Measurements from ENCODE around the gene TOX2.

TOX2 gene

DNA sequence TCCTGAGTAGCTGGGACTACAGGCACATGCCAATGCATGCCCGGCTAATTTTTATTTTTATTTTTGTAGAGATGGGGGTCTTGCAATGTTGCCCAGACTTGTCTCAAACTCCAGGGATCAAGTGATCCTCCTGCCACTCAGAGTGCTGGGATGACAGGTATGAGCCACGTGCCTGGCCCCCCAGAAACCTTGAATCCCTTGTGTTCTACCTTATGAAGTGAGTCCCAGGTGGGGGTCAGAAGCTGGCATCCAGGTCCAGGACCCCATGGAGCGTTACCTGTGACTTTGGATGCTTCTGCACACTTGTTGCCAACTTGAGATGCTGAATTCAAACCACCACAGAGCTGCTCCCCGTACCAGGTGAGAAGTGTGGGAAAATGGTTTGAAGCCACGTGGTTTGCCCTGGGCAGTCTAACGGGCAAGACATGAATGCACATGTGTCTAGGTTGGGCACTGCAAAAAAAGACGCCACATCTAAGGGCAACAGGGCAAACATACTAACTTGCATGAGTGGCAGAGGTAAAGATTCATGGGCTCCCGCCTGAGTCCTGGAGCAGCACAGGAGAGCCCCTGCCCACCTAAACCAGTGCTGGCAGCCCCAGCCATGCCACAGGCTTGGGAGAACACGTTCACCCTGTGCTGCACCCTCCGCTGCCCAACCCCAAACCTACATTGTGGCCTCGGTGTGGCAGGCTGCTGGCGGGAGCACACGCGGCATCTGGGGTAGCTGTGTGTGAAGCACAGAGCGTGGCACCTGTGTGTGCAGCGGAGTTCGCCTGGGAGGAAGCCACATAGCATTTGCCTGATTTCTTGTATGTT, 171.2 kb downstream of the TOX2 start:
- DNase-seq = no peak

DNA sequence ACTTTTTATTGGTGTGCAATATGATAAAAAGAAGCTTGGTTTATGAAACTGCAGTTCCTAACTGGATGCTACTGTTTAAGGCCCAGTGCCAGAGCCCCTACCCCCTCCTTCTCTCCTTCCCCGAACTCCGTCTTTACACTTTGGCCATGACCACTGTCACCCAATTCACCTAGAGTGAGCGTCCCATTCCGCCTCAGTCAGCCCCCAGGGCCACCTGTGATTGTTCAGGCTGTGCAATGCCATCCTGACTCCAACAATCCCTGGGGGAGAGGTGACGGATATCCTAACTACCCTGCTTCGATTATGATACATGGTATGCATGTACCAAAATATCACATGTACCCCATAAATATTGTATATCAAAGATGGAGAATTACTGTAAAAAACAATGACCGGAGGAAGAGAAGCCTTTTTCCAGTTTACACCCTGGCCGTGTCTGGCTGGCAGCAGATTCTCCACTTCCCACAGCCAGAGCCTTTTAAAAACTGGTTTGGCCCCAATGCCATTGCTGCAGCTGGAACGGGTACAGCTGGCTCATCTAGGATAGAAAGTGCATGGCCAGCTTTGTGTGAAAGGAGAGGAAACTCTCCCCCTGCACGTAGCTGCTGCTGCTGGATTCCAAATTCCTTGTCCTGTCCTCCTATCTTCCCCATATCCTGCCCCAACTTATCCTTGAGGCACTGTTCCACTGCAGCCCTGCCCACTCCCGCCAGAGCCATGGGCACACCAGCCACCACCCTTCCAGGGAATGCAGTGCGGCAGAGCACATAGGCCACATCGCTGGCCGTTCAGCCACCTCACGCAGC, 172.6 kb downstream of the TOX2 start:
- no peak for DNase-seq

DNA sequence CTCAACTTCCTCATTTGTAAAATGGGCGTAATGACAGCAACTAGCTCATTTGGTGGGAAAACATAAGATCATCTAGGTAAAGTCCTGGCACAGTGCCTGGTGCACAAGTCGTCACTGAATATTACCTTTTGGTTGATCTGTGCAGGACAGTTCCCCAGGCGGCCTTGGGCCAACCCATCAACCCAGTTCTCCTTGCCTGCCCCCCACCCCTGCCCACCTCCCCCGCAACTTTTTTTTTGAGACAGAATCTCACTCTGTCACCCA, 173.1 kb downstream of the TOX2 start:
- no peak for DNase-seq

DNA sequence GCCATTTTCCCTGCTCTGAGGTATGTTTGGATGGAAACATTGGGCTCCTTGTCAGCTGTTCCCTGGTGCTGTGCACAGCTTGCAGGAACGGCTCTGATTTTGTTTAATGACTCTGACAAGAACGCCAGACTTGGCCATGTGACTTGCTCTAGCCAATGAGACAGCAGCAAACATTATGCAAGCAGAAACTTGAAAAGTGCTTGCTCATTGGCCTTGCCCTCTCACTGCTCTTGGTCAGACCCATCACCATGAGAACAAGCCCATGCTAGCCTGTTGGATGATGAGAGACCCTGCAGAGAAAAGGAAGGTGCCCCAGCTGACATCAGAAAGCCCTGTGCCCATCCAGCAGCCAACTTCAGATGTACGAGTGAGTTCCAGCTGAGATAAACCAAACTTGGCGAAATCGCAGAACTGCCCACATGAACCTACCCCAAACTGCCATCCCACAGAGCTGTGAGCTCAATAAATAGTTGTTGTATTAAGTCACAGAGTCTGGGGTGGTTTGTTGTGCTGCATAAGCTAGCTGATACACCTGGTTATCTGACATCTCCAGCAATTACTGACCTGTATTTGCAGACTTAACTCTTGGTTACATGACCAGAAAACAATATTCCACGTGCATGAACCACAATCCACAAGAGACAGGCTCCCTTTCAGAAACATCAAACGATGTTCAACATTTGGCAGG, 175.5 kb downstream of the TOX2 start:
- peak; percentile 25 for DNase-seq

DNA sequence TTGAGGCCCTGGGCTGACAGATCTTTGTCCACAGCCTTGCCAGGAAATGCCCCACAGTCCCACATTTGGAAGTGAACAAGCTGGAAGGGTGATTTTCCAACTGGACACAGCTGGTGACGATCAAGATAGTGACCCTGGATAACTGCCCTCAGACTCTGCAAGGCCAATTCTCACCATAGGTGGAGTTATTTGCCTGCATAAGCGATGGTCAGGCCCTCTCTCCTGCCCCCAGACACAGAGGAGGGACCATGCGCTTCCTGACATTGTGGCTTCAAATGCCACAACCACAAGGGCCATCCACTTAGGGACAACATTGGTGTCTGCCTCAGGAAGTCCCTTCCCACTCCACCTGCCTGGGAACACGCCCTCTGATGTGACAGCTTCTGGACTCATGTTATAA, 176.4 kb downstream of the TOX2 start:
- DNase-seq = no peak

DNA sequence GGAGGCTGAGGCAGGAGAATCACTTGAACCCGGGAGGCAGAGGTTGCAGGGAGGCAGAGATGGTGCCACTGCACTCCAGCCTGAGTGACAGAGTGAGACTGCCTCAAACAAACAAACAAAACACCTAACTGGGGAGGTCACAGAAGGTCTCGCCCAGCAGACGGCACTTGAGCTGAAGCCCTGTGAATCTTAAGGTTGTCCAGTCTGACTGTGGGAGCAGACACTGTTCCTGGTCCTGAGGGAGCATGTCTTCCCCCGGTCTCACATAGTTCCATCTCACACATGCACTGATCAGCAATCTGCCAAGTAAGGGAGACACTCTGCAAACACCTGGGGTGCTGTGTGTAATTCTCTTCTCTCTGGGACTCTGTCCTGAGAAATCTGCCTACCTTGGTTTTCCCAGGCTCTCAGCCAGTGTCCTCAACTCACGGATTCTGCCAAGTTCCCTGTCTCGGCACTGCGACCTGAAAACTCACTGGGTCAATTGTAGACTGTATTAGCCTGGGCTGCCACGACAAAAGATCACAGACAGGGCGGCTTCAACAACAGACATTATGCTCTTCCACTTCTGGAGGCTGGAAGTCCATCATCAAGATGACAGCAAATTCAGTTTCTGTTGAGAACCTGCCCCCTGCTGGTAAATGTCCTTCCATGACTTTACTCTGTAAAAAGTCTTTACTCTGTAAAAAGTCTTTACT, 178.0 kb downstream of the TOX2 start:
- DNase-seq = no peak

DNA sequence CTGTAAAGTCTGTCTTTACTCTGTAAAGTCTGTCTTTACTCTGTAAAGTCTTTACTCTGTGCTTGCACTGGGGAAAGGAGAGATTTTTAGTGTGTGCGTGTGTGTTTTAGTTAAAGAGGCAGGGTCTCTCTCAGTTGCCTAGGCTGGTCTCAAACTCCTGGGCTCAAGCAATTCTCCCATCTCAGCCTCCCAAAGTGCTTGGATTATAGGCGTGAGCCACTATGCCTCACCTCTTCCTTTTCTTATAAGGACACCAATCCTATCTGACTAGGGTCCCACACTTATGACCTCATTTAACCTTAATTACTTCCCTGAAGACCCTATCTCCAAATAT, 178.6 kb downstream of the TOX2 start:
- DNase-seq = no peak

DNA sequence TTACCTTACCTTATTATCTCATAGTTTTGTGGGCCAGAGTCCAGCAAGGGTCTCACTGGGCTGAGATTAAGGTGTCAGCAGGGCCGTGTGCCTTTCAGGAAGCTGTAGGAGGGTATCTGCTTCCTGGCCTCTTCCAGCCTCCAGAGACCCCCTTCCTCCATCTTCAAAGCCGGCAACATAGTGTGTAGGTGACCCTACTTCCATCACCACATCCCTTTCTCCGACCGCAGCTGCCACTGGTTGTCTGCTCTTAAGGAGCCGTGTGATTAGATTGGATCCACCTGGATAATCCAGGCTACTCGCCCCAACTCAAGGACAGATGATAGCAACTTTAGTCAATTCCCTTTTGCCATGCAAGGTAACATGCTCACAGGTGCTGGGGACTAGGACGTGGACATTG, 181.2 kb downstream of the TOX2 start:
- no peak for DNase-seq

DNA sequence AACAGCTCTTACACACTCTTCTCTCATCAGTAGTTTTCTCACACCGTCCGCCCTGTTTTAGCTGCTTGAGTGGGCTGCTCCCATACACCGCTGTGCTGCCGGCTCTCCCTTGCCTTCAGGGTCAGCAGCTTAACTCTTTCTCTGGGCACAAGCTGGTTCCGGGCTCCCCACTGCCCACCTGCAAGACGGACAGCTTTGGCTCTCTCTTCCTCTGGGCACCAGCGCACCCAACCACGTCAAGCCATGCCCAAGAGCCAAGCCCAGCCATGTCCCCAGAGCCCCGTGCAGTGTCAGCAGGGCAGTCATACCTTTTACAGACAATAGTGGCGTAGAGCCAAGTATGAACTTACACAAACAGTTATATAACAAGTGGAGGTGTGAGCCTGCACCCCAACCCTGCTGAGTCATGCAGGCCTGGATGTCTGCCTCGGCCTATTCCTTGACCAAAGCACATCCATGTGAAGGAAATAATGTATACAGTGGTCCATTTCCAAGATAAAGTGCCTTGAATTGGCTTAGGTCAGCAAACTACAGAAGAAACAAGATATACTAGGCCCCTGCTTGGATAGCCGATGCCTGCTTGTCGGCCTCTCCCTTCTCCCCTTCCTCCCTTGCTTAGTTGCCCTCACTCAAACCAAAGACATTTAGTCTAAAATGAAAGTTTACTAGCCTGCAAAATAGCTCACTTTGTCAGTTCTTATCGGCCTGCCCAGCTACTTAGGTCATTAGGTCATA, 183.0 kb downstream of the TOX2 start:
- DNase-seq = no peak

DNA sequence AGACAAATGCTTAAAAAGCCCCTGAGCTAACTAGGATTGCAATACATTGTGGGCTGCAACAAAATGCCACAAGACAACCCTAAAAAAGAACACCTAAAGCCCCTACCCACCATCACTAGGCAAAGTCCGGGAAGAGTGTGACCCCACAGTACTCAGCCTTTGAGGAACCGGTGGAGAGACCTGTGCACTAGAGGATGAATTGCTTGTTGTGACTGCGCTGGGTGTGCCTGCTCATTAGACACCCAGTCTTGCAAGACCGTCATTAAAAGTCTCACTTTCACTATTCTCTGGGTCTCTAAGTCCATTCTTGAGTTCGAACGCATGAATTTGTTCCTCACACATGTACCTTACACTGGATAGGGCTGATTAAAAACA, 183.6 kb downstream of the TOX2 start:
- DNase-seq = no peak

DNA sequence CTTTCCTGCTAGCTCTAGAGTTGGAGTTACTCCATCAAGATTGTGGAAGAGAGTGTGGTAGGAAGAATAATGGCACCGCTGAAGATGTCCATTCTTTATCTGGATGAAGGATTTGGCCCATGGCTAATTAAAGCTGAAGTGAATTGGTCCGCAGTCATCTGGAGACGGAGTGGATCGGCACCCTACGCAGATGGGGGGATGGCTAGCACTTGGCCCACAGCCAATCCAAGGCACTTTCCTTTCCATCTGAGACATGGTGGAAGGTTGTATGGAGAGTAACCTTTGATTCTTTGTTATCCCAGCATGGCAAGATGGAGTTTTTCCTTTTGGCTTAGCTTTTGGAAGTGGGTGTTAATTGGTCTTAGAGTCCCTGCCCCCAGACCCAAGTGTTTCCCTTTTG, 184.0 kb downstream of the TOX2 start:
- DNase-seq = no peak

DNA sequence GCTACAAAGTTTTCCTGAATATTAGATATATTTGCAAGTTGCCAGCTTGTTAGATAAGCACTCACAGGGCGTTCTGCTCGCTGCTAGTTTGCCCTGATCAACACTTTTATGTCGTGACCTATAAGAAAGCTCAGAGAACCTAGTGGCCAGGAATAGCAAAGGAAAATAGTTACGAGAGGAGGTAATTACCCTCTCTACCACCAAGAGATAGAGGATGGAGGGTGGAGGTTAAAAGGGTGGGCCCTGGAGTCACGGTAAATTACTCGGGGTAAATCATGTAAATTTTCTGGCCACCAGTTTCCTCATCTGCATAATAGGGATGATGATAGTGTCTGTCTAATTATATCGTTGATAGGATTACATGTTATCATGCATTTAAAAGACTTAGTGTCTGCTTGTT, 185.2 kb downstream of the TOX2 start:
- no peak for DNase-seq

DNA sequence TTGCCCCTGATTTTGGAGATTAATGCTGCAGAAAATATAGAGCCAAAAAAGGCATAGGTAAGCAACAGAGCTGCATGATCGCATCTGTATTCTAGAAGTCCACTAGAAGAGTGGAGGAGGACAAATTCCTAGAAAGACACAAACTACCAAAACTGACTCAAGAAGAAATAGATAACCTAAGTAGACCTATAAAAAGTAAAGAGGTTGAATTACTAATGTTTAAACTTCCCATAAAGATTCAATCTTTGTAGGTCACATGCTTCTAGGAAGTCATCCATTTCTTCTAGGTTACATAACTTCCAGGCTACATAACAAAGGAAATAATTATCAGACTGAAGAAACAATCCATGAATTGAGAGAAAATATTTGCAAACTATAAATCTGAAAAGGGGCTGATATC, 187.9 kb downstream of the TOX2 start:
- no peak for DNase-seq

DNA sequence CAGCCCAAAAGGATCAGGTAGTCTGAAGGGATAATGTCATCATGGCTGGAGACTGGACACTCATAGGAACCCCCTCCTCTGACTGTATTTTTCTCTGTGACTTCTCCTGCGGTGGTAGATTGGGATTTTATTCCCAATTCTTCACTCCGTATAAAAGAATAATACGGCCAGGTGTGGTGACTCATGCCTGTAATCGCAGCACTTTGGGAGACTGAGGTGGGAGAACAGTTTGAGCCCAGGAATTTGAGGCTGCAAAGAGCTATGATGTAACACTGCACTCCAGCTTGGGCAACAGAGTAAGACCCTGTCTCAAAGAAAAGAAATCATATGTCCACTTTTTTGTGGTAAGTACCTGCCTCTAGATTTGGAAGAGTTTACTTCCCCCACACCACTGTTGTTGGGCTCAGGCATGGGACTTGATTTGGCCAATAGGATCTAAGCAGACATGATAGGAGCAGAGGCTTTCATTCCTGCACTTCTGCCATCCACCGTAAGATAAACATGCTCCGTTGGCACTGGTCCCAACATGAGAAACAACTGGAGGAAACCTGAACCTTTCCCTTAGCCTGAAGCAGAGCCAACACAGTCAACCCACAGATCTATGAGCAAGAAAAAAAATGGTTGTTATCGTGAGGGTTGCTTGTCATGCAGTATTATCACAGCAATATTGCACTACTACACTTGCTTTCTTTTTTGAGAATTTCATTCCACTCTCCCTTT, 190.3 kb downstream of the TOX2 start:
- DNase-seq = no peak

DNA sequence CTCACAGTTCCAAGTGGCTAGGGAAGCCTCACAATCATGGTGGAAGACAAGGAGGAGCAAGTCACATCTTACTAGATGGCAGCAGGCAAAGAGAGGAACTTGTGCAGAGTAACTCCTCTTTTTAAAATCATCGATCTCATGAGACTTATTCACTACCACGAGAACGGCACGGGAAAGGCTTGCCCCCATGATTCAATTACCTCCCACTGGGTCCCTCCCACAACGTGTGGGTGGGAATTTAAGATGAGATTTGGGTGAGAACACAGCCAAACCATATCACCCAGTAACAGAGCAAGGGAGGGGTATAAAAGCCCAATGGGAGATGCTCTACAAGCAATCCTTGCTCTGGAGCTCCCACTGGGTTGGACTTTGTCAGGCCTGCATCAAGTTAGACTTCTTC, 192.0 kb downstream of the TOX2 start:
- DNase-seq = no peak

DNA sequence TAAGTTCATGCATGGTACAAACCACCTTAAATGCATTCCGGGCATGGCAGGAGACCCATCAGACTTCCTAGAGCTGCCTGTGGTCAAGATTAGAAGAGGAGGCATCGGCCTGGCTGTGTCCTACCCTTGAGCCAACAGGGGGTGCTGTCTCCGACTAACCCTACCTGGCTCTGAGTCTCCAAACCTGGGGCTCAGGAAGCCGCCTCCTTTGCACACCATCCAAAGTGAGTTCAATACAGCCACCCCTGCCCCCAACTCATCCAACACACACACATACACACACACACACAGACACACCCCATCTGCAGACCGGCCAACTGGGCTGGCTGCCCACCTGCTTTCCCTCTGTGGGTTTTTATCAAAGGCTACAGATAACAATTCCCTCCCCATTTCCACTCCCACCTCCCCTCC, 195.3 kb downstream of the TOX2 start:
- DNase-seq = no peak

DNA sequence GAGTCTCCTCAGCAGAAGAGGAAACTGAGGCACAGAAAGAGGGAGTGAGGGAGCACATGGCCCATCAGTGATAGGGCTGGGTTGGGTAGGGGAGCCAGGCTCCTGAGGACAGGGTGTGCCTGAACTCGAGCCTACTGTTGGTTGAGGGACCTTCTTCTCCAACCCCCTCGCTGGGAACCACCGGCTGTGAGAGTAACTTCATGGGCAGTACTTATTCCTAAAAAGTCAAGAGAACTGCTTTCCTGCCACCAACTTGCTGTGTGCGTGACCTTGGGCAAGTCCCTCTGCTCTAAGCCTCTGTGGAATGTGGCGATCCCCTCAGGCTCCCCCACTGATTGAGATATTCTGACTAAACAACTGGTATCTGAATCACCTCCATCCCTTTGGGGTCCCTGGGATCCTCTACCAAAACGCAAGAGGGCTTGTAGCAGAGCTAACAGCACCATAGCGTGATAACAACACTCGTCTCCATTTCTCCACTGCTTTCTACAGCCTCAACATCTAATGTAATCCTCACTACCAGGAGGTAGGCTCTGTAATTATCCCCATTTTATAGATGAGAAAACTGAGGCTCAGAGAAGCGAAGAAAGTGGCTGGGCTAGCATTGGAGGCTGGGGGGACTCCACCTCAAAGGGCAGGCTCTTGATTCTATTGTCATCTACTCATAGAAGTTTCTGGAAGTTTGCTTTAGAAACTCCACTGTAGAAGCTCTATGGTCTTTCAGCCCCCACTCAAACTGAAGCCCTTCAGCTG, 196.3 kb downstream of the TOX2 start:
- no peak for DNase-seq

DNA sequence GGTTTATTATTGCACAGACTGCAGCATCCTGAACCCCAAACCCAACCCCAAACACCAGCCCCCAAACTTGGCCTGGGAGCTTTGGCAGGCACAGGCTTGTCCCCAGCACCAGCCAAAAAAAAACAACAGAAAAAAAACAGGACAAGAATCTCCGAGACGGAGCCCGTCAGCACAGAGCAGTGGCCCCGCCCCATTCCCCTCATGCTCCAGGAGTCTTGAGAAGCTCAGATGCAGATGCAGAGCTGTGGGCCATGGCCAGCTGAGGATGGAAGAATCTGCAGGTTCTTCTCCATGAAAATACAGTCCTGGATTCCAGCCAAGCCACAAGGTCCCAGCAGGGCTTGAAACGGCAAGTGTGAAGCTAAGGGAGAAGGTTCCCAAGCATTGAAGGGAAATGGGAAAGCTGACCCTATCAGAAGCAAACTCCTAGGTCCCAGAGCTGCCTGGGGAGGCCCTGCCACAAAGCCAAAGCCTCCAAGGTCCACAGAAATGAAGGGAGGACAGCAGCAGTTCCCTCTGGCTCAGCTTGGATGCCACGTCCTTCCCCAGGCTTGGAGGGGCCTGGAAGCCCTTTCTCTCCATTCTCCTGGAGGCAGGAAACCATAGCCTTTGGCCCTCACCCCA, 197.2 kb downstream of the TOX2 start:
- no peak for DNase-seq

DNA sequence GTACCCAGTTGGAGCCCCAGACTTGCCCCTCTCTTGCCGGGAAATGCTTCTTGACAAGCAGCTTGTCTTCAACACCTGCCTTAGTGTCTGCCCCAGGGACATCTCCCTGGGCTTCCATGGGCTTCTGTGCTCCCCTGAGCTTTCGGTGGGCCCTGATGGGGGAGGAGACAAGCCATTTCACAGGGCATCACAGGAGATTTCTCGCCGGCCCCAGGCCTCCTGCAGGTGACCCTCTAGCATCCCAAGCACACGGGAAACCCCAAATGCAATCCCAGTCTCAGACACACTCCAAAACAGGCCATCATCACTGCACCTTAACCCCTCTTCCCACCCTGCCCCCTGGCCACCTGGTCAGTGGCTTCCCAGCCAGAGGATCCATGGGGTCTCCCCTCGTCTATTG, 197.8 kb downstream of the TOX2 start:
- no peak for DNase-seq

DNA sequence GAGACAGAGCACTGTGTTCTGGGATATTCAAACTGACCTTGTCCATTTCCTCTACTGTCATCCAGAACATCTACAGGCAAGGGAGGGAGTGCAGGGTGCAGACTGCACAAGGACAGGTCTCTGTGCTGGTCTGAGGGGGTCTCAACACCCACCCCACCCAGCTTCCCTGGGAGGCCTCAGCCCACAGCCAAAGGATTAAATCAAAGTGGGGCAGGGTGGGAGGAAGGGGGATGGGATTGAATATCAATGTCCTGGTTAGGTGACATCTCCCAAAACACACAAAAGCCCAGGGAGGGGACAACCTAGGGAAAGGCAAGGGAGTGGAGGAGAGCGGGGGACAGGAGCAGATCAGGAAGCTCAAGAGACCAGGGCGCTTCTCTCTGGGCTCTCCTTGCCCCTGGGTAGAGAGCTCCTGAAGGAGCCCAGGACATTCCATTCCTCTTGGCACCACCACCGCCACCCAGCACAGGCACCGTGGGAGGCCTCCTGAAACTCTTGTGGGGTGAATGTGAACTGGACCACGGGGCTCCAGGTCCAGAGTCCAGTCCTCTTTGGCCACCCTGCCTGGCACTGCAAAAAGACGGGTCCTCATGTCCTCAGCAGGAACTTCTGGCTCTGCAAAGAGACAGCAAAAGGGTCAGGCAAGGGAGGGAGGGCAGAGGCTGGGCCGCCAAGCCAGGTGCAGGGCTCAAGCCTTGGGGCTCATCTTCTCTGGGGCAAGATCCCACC, 198.4 kb downstream of the TOX2 start:
- DNase-seq = no peak
